HepG2 (cell line): ENCODE data around the gene DPEP3. TPM values are rescaled to one million over a fixed set of nuclear protein-coding genes. Genes with fewer than 3 reads are reported as not detected.

Source experiments
- EED ChIP-seq: sonication (generic); formaldehyde crosslinking; IDR thresholded peaks from 2 replicates; pipeline ENCODE4 v1.5.0; 2020; ENCODE audit warnings: mild to moderate bottlenecking, missing genetic modification reagents
- HHEX ChIP-seq: IDR thresholded peaks from 2 replicates; pipeline ENCODE4 v1.6.1; 2016; ENCODE audit warnings: control low read depth
- SMC3 ChIP-seq: IDR thresholded peaks from 2 replicates; pipeline ENCODE4 v1.6.1; 2011; ENCODE audit warnings: low read length, improper control_type of control experiment
- SRY ChIP-seq: sonication (generic); formaldehyde crosslinking; IDR thresholded peaks from 2 replicates; pipeline ENCODE4 v1.8.0; 2022; ENCODE audit warnings: mild to moderate bottlenecking, missing genetic modification reagents
- TGIF2 ChIP-seq: IDR thresholded peaks from 2 replicates; pipeline ENCODE4 v1.6.1; 2016; ENCODE audit warnings: control low read depth, missing compliant biosample characterization
- ZFX ChIP-seq: sonication (generic); formaldehyde crosslinking; IDR thresholded peaks from 2 replicates; pipeline ENCODE4 v1.4.0; 2020; ENCODE audit warnings: mild to moderate bottlenecking, low read depth, missing genetic modification reagents, moderate library complexity
- ZIK1 ChIP-seq: sonication (generic); formaldehyde crosslinking; IDR thresholded peaks from 2 replicates; pipeline ENCODE4 v1.5.0; 2020; ENCODE audit warnings: mild to moderate bottlenecking, low read depth, missing genetic modification reagents, borderline replicate concordance
- polyA plus RNA-seq, 8 experiments: library from polyadenylated mRNA; depleted of rRNA in 3 of 8; stranded (reverse) in 7 of 8; unstranded in 1 of 8; fragments of >200 nt; fragmentation: Illumina TruSeq in 4 of 8; extraction: Trizol in 4 of 8; gene quantifications; 2 replicates each; pipeline versions ENCODE4 v1.2.1 to v1.2.3, GENCODE V29; 2011 to 2016; ENCODE audit warnings: low read depth in 4 of 8, missing spikeins in 1 of 8, mixed read lengths in 1 of 8; ENCODE audit not compliant: insufficient read depth in 1 of 8
- total RNA-seq, 5 experiments: library from RNA; depleted of rRNA; stranded (reverse); fragments of >200 nt; fragmentation: Illumina TruSeq; extraction: Trizol; gene quantifications; 2 replicates each; pipeline ENCODE4 v1.2.3, GENCODE V29; 2016; ENCODE audit warnings: low read depth in 1 of 5
- TF ChIP-seq, protein P1 (sequence below): sonication (generic); formaldehyde crosslinking; IDR thresholded peaks from 2 replicates; pipeline ENCODE4 v1.8.0; 2022; ENCODE audit warnings: mild to moderate bottlenecking, missing genetic modification reagents; ENCODE audit not compliant: insufficient replicate concordance
- TF ChIP-seq, protein P2 (sequence below): sonication (generic); formaldehyde crosslinking; IDR thresholded peaks from 2 replicates; pipeline ENCODE4 v1.4.0; 2020; ENCODE audit warnings: missing genetic modification reagents

The DPEP3 gene
- total and polyA plus RNA-seq, 2 of the 13 experiments (the other 11 are each of a cell fraction or from before 2014, with no cell fraction given), result not detected

DNA sequence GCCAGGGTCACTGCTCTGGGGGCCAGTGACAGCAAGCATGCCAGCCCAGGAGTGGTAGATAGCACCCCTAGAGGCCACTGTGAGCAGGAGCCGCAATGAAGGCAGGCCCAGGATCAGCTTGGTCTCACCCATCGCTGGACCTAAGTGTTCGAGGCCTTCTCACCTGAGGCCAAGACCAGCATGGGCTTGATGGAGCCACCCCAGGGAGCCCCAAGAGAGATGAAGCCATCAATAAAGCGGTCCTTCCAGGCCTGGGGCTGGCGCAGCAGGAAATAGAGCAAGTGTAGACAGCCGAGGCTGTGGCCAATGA lies 38.1 kb downstream of the DPEP3 start (continued):
- TF ChIP-seq, protein P1, sequence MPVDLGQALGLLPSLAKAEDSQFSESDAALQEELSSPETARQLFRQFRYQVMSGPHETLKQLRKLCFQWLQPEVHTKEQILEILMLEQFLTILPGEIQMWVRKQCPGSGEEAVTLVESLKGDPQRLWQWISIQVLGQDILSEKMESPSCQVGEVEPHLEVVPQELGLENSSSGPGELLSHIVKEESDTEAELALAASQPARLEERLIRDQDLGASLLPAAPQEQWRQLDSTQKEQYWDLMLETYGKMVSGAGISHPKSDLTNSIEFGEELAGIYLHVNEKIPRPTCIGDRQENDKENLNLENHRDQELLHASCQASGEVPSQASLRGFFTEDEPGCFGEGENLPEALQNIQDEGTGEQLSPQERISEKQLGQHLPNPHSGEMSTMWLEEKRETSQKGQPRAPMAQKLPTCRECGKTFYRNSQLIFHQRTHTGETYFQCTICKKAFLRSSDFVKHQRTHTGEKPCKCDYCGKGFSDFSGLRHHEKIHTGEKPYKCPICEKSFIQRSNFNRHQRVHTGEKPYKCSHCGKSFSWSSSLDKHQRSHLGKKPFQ (CRISPR knock-in tag), result no peak
- TF ChIP-seq SRY (0 out of 2 replicates have a peak, but pooled peaks have one; percentile 66), ZIK1 (peak; percentile 73; the same call in 1 of the 2 replicates), SMC3 (peak; percentile 21; the same call in 1 of the 2 replicates), HHEX (CRISPR knock-in tag) (0 out of 2 replicates have a peak, but pooled peaks have one; percentile 3), TGIF2 (CRISPR knock-in tag) (no peak), ZFX (CRISPR knock-in tag) (peak; percentile 78), EED (CRISPR knock-in tag) (0 out of 2 replicates have a peak, but pooled peaks have one; percentile 24)
- TF ChIP-seq, protein P2, sequence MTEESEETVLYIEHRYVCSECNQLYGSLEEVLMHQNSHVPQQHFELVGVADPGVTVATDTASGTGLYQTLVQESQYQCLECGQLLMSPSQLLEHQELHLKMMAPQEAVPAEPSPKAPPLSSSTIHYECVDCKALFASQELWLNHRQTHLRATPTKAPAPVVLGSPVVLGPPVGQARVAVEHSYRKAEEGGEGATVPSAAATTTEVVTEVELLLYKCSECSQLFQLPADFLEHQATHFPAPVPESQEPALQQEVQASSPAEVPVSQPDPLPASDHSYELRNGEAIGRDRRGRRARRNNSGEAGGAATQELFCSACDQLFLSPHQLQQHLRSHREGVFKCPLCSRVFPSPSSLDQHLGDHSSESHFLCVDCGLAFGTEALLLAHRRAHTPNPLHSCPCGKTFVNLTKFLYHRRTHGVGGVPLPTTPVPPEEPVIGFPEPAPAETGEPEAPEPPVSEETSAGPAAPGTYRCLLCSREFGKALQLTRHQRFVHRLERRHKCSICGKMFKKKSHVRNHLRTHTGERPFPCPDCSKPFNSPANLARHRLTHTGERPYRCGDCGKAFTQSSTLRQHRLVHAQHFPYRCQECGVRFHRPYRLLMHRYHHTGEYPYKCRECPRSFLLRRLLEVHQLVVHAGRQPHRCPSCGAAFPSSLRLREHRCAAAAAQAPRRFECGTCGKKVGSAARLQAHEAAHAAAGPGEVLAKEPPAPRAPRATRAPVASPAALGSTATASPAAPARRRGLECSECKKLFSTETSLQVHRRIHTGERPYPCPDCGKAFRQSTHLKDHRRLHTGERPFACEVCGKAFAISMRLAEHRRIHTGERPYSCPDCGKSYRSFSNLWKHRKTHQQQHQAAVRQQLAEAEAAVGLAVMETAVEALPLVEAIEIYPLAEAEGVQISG, result peak; percentile 35
